DMS 273 (cell line): ENCODE measurements around the gene DAG1.

ENCODE experiments used
- DNase-seq: peaks from one replicate; lab custom pipeline; 2025; ENCODE audit not compliant: unreplicated experiment; lab: John Stamatoyannopoulos, UW

DAG1 gene

DNA sequence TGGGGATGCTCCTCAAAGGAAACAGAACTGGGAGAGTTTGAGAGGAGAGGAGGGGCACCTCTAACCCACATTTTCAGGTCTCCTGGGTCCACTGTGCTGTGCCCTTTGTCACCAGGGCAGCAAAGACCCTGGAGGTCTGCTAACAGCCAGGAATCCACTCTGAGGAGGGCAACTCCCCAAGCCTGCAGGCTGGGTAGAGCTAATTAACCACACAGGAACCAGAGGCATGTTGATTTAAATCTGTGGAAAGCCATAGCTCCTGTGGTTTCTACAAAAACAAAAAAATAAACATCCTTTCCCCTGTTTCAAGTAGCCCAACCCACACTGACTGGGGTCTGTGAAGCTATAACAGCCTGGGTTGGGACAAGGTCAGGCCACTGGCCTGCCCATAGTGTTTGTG, 82.0 kb downstream of the DAG1 start:
- DNase-seq, result no peak

DNA sequence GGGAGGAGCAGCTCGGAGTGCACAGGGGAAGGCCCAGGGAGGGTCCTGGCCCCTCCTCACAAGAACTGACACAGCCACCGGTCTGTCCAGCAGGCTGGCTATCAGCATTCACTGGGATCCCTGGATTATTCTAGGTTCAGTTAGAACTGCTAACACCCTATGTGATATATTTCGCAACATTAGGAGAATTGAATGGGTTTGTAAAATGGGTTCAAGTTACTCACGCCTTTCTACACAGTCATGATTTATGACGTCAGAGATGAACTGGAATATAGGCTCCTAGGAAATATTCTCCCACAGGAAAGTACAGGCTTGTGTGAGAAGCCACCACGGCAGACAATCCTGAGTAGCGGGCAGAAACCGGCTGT, 83.2 kb downstream of the DAG1 start:
- DNase-seq, result no peak

GRCh38 chr3:49553692-49554632, 83.9 kb downstream of the DAG1 start, which contains the start of gene BSN:
BSN (plus strand) TSS chr3:49554477; CDS start chr3:49554603, 126 bp downstream.
- peak; percentile 95 for DNase-seq

- DNase-seq, result peak; percentile 75
These were observed 84.7 kb downstream of the DAG1 start for GRCh38 chr3:49554633-49555265.

GRCh38 chr3:49556500-49557275, 86.6 kb downstream of the DAG1 start:
- DNase-seq, result no peak

DNA sequence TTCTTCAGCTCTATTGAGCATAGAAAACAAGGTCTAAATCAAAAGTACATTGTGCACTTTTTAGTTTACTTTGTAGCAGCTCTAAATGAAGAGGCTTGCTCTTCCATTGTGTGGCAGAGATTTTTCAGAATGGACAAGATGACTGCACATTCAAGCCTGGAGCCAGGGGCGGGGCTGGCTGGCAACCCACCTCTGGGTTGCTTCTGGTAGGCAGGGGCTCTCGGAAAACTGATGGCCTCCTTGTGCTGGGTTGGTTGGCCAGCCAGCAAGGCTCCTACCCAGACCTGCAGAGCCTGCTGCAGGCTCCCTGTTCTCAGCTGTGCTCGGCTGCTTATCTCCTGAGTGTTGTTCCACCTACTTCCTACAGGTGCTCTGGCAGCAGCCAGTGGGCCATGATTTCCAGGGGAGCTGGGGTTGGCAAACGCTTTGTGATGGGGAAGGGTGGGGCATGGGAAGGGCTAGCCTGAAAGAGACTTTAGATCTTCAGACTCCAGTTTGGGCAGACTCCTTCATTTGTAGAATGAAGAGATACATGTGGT, 93.0 kb downstream of the DAG1 start:
- DNase-seq, result no peak

DNA sequence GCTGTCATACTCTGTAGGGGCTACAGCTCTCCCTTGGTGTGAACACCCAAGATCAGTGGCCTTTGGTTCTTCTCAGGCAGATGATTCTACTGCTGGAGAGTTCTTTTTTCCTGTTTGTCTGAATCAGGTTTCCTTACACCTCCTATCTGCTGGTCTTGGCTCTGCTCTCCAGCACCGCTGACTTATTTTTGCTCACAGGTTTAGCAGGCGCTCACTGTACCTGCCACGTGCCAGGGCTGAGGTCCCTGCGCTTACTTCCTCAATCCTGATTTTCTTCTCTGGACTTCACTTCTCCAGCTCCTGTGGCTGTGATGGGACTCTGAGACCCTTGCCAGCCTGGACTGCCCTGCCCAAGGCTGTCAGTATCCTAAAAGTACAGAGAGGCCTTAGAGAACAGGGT, 93.7 kb downstream of the DAG1 start:
- DNase-seq, result no peak

- DNase-seq, result no peak
These were observed 96.2 kb downstream of the DAG1 start for GRCh38 chr3:49566312-49566711.

GRCh38 chr3:49567406-49567805, 97.3 kb downstream of the DAG1 start:
- DNase-seq, result no peak

- no peak for DNase-seq
These were observed 98.9 kb downstream of the DAG1 start for GRCh38 chr3:49568965-49569364.

GRCh38 chr3:49570028-49570654, 100.1 kb downstream of the DAG1 start:
- DNase-seq, result no peak

DNA sequence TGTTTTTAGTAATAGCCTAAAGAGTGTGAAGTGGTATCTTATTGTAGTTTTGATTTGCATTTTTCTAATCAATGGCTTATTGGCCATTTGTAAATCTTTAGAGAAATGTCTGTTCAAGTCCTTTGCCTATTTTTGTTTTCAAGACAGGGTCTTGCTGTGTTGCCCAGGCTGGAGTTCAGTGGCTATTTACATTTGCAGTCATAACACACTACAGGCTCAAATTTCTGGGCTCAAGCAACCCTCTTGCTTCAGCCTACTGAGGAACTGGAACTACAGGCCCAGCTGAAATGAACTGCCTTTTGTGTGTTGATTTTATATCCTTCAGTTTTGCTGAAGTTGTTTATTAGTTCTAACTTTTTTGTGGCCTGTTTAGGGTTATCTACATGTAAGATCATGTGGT, 112.1 kb downstream of the DAG1 start:
- DNase-seq, result no peak
